ENCODE results near the gene RAD51AP1. TPM values are rescaled to one million over a fixed set of nuclear protein-coding genes. Genes with fewer than 3 reads are reported as not detected.
A peak's percentile ranks its signal among the peaks of the same experiment; 100 is the strongest.

Gene RAD51AP1
- total RNA-seq, 1 donor from 2014 or later: 13.3 TPM

- no peak for DNase-seq (ENCODE audit: low read depth, low spot score)
Measured at GRCh38 chr12:4589941-4590340, 51.3 kb downstream of the RAD51AP1 start.

- DNase-seq (ENCODE audit: low read depth, low spot score): no peak
Measured at GRCh38 chr12:4591180-4591687, 52.5 kb downstream of the RAD51AP1 start.

- DNase-seq (ENCODE audit: low read depth, low spot score): no peak
Measured at GRCh38 chr12:4595881-4596280, 57.2 kb downstream of the RAD51AP1 start.

GRCh38 chr12:4603421-4603820 is 64.7 kb downstream of the RAD51AP1 start:
- no peak for DNase-seq (ENCODE audit: low read depth, low spot score)

- no peak for DNase-seq (ENCODE audit: low read depth, low spot score)
Measured at GRCh38 chr12:4603946-4604345, 65.3 kb downstream of the RAD51AP1 start.

- peak; percentile 69 for DNase-seq (ENCODE audit: low read depth, low spot score)
Measured at GRCh38 chr12:4604684-4605193, 66.0 kb downstream of the RAD51AP1 start.

- DNase-seq (ENCODE audit: low read depth, low spot score): no peak
Measured at GRCh38 chr12:4607056-4607455, 68.4 kb downstream of the RAD51AP1 start.

- DNase-seq (ENCODE audit: low read depth, low spot score): no peak
Measured at GRCh38 chr12:4609071-4609470, 70.4 kb downstream of the RAD51AP1 start.

Other genes with a start within 250 kb of the RAD51AP1 start
- gene TIGAR, start 217.7 kb upstream of the RAD51AP1 start, total RNA-seq: 20.2 and 23.4 TPM in 2 replicates
- gene FGF23, start 159.2 kb upstream of the RAD51AP1 start, total RNA-seq: not detected in 2 replicates
- gene FGF6, start 93.1 kb upstream of the RAD51AP1 start, total RNA-seq: not detected in 2 replicates
- gene DYRK4, start 23.3 kb downstream of the RAD51AP1 start, total RNA-seq: 51.7 and 70.7 TPM in 2 replicates
- gene AKAP3, start 110.2 kb downstream of the RAD51AP1 start, total RNA-seq: 0.79 and 2.2 TPM in 2 replicates
- 76.8 and 81.6 TPM in 2 replicates for gene NDUFA9, start 110.2 kb downstream of the RAD51AP1 start, total RNA-seq
- gene GALNT8, start 181.5 kb downstream of the RAD51AP1 start, total RNA-seq: 0.40 and 2.7 TPM in 2 replicates

Measured in pulmonary artery endothelial cell (primary cell).